Endothelial cell of umbilical vein (primary cell): Measurements from ENCODE around the gene EPHA8. TPM values are rescaled to one million over a fixed set of nuclear protein-coding genes. Genes with fewer than 3 reads are reported as not detected.

Experiments
- BruUV-seq: library from RNA; stranded (reverse); fragments of 400-500 nt; replicated peaks from 2 replicates; lab custom pipeline; 2021; lab: Mats Ljungman, UMichigan
- CTCF ChIA-PET: fragments of 300-600, 350-600 bp; sonication (Branson Sonifier 250); formaldehyde crosslinking; loops from one replicate; lab custom pipeline; 2021; ENCODE audit warnings: antibody characterized with exemption, inconsistent platforms; lab: Charles Lee
- POLR2A ChIA-PET: fragments of 300-600, 350-600 bp; sonication (Branson Sonifier 250); formaldehyde crosslinking; loops from one replicate; lab custom pipeline; 2021; ENCODE audit warnings: antibody characterized with exemption, inconsistent platforms; lab: Charles Lee
- DNase-seq: peaks from one replicate; pipeline ENCODE4 v3.0.0-alpha.2; 2011; ENCODE audit warnings: low read depth, low spot score
- FAIRE-seq: peaks from 2 replicates; lab custom pipeline; 2011; peaks lifted over from hg19 to GRCh38; lab: Jason Lieb, UNC
- H2AFZ ChIP-seq: 2 replicates; pipeline ENCODE4 v1.6.0; 2012; ENCODE audit warnings: low read depth, low read length, control low read depth, inconsistent platforms
- H3K27ac ChIP-seq: 2 replicates; pipeline ENCODE4 v1.5.1; 2011; ENCODE audit warnings: low read depth, mild to moderate bottlenecking, control low read depth, low read length, moderate library complexity; ENCODE audit not compliant: insufficient read depth
- H3K27me3 ChIP-seq, 2 experiments: 2 replicates each; pipeline versions ENCODE4 v1.6.0 to v1.6.1; 2011; ENCODE audit warnings: low read length in 2 of 2, mixed read lengths in 1 of 2; ENCODE audit not compliant: control insufficient read depth in 2 of 2, insufficient read depth in 2 of 2
- H3K36me3 ChIP-seq, 2 experiments: 2 replicates in 1 of 2; 3 replicates in 1 of 2; pipeline ENCODE4 v1.5.1; 2011; ENCODE audit warnings: low read length in 2 of 2, mild to moderate bottlenecking in 1 of 2, moderate library complexity in 1 of 2; ENCODE audit not compliant: control insufficient read depth in 2 of 2, insufficient read depth in 2 of 2; ENCODE audit errors: extremely low read depth in 1 of 2
- H3K4me1 ChIP-seq: 3 replicates; pipeline ENCODE4 v1.5.1; 2011; ENCODE audit warnings: mild to moderate bottlenecking, low read length; ENCODE audit not compliant: control insufficient read depth, insufficient read depth; ENCODE audit errors: extremely low read depth
- H3K4me2 ChIP-seq: 2 replicates; pipeline ENCODE4 v1.6.1; 2011; ENCODE audit warnings: low read length, control low read depth, mixed read lengths; ENCODE audit not compliant: insufficient read depth
- H3K4me3 ChIP-seq, 3 experiments: fragments of 200-600 bp in 1 of 3; sonication (generic), shearing (Covaris generic) in 1 of 3; replicated peaks in 1 of 3; 2 replicates each; pipeline ENCODE4 v1.5.1; 2011 to 2016; ENCODE audit warnings: control low read depth in 3 of 3, low read length in 3 of 3, mild to moderate bottlenecking in 2 of 3, inconsistent platforms in 1 of 3, low read depth in 1 of 3, moderate library complexity in 1 of 3; ENCODE audit not compliant: insufficient read depth in 1 of 3
- H3K79me2 ChIP-seq: 2 replicates; pipeline ENCODE4 v1.6.0; 2012; ENCODE audit warnings: low read length, inconsistent platforms; ENCODE audit not compliant: control insufficient read depth, insufficient read depth
- H3K9ac ChIP-seq: replicated peaks from 2 replicates; pipeline ENCODE3; 2011; ENCODE audit warnings: low read length, control low read depth; ENCODE audit not compliant: insufficient read depth; ENCODE audit errors: extremely low read depth
- H3K9me1 ChIP-seq: replicated peaks from 3 replicates; pipeline ENCODE4 v1.6.0; 2011; ENCODE audit warnings: mild to moderate bottlenecking, low read length; ENCODE audit not compliant: control insufficient read depth, insufficient read depth; ENCODE audit errors: extremely low read depth
- H3K9me3 ChIP-seq: replicated peaks from 2 replicates; pipeline ENCODE4 v1.5.1; 2012; ENCODE audit warnings: low read length, inconsistent platforms; ENCODE audit not compliant: control insufficient read depth, insufficient read depth
- H4K20me1 ChIP-seq: replicated peaks from 2 replicates; pipeline ENCODE3; 2011; ENCODE audit warnings: mild to moderate bottlenecking, low read length; ENCODE audit not compliant: control insufficient read depth, insufficient read depth; ENCODE audit errors: extremely low read depth
- CTCF ChIP-seq, 2 donors: IDR thresholded peaks; 1 replicate in 1 of 2; 2 replicates in 1 of 2; pipeline ENCODE4 v1.5.1; 2011; ENCODE audit warnings: low read length in 2 of 2, mild to moderate bottlenecking in 2 of 2, moderate library complexity in 2 of 2, control low read depth in 1 of 2, inconsistent platforms in 1 of 2, low read depth in 1 of 2; ENCODE audit not compliant: insufficient read depth in 1 of 2; ENCODE audit errors: extremely low read depth in 1 of 2
- EZH2 ChIP-seq: IDR thresholded peaks from 2 replicates; pipeline ENCODE4 v1.6.1; 2012; ENCODE audit warnings: borderline replicate concordance, low read depth, mild to moderate bottlenecking, moderate library complexity, low read length, inconsistent platforms; ENCODE audit not compliant: severe bottlenecking
- FOS ChIP-seq: IDR thresholded peaks from 2 replicates; pipeline ENCODE4 v1.6.1; 2011; ENCODE audit warnings: mild to moderate bottlenecking, low read length, moderate library complexity, borderline replicate concordance; ENCODE audit not compliant: insufficient read depth
- GATA2 ChIP-seq: IDR thresholded peaks from 2 replicates; pipeline ENCODE4 v1.7.0; 2011; ENCODE audit warnings: low read depth, mild to moderate bottlenecking, moderate library complexity, mixed read lengths, low read length; ENCODE audit not compliant: insufficient read length, insufficient read depth
- JUN ChIP-seq: IDR thresholded peaks from 2 replicates; pipeline ENCODE4 v1.6.1; 2011; ENCODE audit warnings: borderline replicate concordance, low read depth; ENCODE audit not compliant: insufficient read length, insufficient read depth
- MAX ChIP-seq: IDR thresholded peaks from 2 replicates; pipeline ENCODE4 v1.6.1; 2011; ENCODE audit not compliant: insufficient read depth, insufficient read length
- MYC ChIP-seq: IDR thresholded peaks from one replicate; pipeline ENCODE4 v1.6.1; 2011; ENCODE audit warnings: mild to moderate bottlenecking, low read depth, low read length
- POLR2A ChIP-seq: IDR thresholded peaks from 2 replicates; pipeline ENCODE4 v1.6.1; 2012; ENCODE audit warnings: low read depth, mild to moderate bottlenecking, control low read depth, low read length
- POLR2AphosphoS5 ChIP-seq: IDR thresholded peaks from 2 replicates; pipeline ENCODE4 v1.6.1; 2012; ENCODE audit warnings: low read depth, mild to moderate bottlenecking, control low read depth, low read length, moderate library complexity; ENCODE audit not compliant: insufficient read depth
- dilution Hi-C: fragments of 300-500 bp; cut with MboI; formaldehyde crosslinking; loops from one replicate; pipeline ENCODE4 v1.15.0; 2019; ENCODE audit warnings: low sequenced_read_pairs; ENCODE audit not compliant: extremely low pct_ligation_motif_present
- intact Hi-C: fragments of 100-400 bp; cut with micrococcal nuclease; formaldehyde crosslinking; loops from one replicate; pipeline ENCODE4 v1.10.0; 2022
- polyA plus RNA-seq, 4 experiments: library from polyadenylated mRNA; depleted of rRNA in 3 of 4; stranded (reverse) in 3 of 4; unstranded in 1 of 4; fragments of >200 nt; gene quantifications; 2 replicates each; pipeline versions ENCODE4 v1.2.1 to v1.2.3, GENCODE V29; 2011 to 2012; ENCODE audit warnings: missing spikeins in 1 of 4
- total RNA-seq: library from RNA; stranded (reverse); gene quantifications from 2 replicates; pipeline ENCODE4 v1.2.3, GENCODE V29; 2021

Gene EPHA8
- total and polyA plus RNA-seq, 2 donors (not counting 3 experiments of a cell fraction or from before 2014, with no cell fraction given) = not detected

GRCh38 chr1:22526677-22527076 lies 36.6 kb upstream of the EPHA8 start:
- H3K4me3 ChIP-seq = no peak overlapping the region
- DNase-seq (no peak), FAIRE-seq (no peak)
- no peaks in the 10 kb centered on the region for H4K20me1 ChIP-seq
- BruUV-seq = no TSS peak
- ChIA-PET POLR2A (no interaction called here), CTCF (no interaction called here)
- peaks cover 6% of the 10 kb centered on the region for H3K4me1 ChIP-seq
- H3K36me3 ChIP-seq = peaks cover 2 to 28% of the 10 kb centered on the region in 2 experiments
- H3K9ac ChIP-seq = no peak overlapping the region
- TF ChIP-seq JUN (no peak), FOS (no peak), POLR2A (no peak), MYC (no peak), MAX (no peak), EZH2 (no peak), POLR2AphosphoS5 (no peak), GATA2 (no peak), CTCF (IDR thresholded peaks at IDR 0.05; ENCODE audit: extremely low read depth in 1 of 2, insufficient read depth in 1 of 2, low read depth in 1 of 2, low read length in 2 of 2) (no peak)
- H3K9me3 ChIP-seq = no peaks in the 10 kb centered on the region
- H3K27me3 ChIP-seq = no peaks in the 10 kb centered on the region
- no peaks in the 10 kb centered on the region for H3K79me2 ChIP-seq
- no peaks in the 10 kb centered on the region for H3K9me1 ChIP-seq
- no peak overlapping the region for H2AFZ ChIP-seq
- H3K4me2 ChIP-seq = no peak overlapping the region
- dilution Hi-C loops (no loop called here), intact Hi-C loops (no loop called here)
- no peak overlapping the region for H3K27ac ChIP-seq
